ENCODE data around the gene ZNF207. TPM values are rescaled to one million over a fixed set of nuclear protein-coding genes. Genes with fewer than 3 reads are reported as not detected.

ZNF207 gene
- 234 and 240 TPM in 2 replicates for total RNA-seq (2014; rRNA removed; shearing (Covaris generic))
- polyA plus RNA-seq (2016; fragmentation: Nextera tagmentation; extraction: Ambion mirVana), result 155 and 171 TPM in 2 replicates
- long read RNA-seq, full-length matches to known transcripts, result 57 of 73 reads
- long read RNA-seq, partial matches to known transcripts, result 10 of 73 reads
- long read RNA-seq, other reads (novel, unspliced or antisense), result 6 of 73 reads

DNA sequence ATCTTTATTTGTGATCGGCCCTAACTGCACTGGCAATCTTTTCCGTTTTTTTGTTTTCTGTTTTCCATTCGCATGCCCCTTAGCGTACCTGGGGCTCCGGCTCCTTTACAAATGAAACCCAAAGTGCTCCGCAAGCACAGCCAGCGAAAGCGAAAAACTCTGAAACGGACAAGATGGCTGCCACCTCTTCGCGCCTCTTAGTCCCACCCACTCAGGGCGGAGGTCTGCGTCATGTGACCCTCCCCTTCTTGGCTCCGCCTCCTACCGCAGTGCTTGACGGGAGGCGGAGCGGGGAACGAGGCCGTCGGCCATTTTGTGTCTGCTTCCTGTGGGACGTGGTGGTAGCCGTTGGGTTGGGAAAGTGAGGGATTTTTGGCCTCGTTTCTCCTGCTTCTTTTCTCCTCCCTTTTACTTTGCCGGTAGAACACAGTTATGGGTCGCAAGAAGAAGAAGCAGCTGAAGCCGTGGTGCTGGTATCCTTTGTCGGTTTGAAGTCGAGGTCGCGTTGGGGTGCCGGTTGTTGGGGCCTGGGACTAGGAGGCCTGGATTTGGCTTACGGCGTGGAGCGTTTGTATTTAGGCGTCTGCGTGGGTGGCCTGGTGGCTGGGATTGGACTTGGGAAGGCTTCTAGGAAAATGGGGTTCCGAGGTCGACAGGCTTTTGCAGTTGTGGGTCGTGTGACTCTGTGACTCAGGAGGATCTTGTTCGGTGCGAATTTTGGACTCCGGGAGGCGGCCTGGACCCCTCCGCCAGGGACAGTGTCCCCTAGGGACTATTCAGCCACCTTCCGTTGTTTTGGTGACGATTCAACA lies at the start of gene ZNF207:
Gene ZNF207, plus strand, starts transcription at position 304 of the 812 bp plus-strand sequence. Its CDS starts 129 bp downstream, at position 433.
- ATAC-seq (peak; percentile 92), DNase-seq (ENCODE audit: low spot score) (peak; percentile 99)
- Histone ChIP-seq H3K79me2 (replicated peaks; ENCODE audit: insufficient read depth) (peaks cover 51% of the 10 kb centered on the region), H3F3A (replicated peaks; ENCODE audit: low read depth) (peaks cover 11% of the 10 kb centered on the region; the same call in 1 of the 2 replicates), H3K9me2 (ENCODE audit: insufficient read depth) (no peaks in the 10 kb centered on the region), H3K4me3 (peak within 1 kb of the TSS; percentile 89), H3K4me2 (peak within 1 kb of the TSS; percentile 84), H3K4me1 (ENCODE audit: insufficient read depth) (peaks cover 15% of the 10 kb centered on the region), H3K27me3 (ENCODE audit: insufficient read depth) (no peaks in the 10 kb centered on the region), H4K20me1 (replicated peaks; ENCODE audit: insufficient read depth) (peaks cover 39% of the 10 kb centered on the region), H3K36me3 (ENCODE audit: insufficient read depth) (peaks cover 23% of the 10 kb centered on the region; the same call in 1 of the 2 replicates), H2AFZ (peak within 1 kb of the TSS; percentile 23; the same call in 1 of the 2 replicates), H3K27ac (ENCODE audit: low read depth) (peak within 1 kb of the TSS; percentile 97)
- TF ChIP-seq ZNF114 (CRISPR knock-in tag; IDR thresholded peaks at IDR 0.05) (no peak), JUNB (IDR thresholded peaks at IDR 0.05; ENCODE audit: unreplicated experiment) (no peak), STAT1 (IDR thresholded peaks at IDR 0.05; ENCODE audit: unreplicated experiment) (no peak), EZH2 (IDR thresholded peaks at IDR 0.05; ENCODE audit: low read depth, unreplicated experiment) (no peak), CREB1 (CRISPR knock-in tag; IDR thresholded peaks at IDR 0.05; ENCODE audit: low read depth) (peak; percentile 71), POLR2AphosphoS5 (IDR thresholded peaks at IDR 0.05; ENCODE audit: low read depth) (peak; percentile 99)
- TF ChIP-seq, protein P1, sequence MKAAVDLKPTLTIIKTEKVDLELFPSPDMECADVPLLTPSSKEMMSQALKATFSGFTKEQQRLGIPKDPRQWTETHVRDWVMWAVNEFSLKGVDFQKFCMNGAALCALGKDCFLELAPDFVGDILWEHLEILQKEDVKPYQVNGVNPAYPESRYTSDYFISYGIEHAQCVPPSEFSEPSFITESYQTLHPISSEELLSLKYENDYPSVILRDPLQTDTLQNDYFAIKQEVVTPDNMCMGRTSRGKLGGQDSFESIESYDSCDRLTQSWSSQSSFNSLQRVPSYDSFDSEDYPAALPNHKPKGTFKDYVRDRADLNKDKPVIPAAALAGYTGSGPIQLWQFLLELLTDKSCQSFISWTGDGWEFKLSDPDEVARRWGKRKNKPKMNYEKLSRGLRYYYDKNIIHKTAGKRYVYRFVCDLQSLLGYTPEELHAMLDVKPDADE (IDR thresholded peaks at IDR 0.05), result peak; percentile 72
- TF ChIP-seq, protein P2, sequence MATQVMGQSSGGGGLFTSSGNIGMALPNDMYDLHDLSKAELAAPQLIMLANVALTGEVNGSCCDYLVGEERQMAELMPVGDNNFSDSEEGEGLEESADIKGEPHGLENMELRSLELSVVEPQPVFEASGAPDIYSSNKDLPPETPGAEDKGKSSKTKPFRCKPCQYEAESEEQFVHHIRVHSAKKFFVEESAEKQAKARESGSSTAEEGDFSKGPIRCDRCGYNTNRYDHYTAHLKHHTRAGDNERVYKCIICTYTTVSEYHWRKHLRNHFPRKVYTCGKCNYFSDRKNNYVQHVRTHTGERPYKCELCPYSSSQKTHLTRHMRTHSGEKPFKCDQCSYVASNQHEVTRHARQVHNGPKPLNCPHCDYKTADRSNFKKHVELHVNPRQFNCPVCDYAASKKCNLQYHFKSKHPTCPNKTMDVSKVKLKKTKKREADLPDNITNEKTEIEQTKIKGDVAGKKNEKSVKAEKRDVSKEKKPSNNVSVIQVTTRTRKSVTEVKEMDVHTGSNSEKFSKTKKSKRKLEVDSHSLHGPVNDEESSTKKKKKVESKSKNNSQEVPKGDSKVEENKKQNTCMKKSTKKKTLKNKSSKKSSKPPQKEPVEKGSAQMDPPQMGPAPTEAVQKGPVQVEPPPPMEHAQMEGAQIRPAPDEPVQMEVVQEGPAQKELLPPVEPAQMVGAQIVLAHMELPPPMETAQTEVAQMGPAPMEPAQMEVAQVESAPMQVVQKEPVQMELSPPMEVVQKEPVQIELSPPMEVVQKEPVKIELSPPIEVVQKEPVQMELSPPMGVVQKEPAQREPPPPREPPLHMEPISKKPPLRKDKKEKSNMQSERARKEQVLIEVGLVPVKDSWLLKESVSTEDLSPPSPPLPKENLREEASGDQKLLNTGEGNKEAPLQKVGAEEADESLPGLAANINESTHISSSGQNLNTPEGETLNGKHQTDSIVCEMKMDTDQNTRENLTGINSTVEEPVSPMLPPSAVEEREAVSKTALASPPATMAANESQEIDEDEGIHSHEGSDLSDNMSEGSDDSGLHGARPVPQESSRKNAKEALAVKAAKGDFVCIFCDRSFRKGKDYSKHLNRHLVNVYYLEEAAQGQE (IDR thresholded peaks at IDR 0.05; ENCODE audit: unreplicated experiment), result peak; percentile 2
- TF ChIP-seq, protein P3, sequence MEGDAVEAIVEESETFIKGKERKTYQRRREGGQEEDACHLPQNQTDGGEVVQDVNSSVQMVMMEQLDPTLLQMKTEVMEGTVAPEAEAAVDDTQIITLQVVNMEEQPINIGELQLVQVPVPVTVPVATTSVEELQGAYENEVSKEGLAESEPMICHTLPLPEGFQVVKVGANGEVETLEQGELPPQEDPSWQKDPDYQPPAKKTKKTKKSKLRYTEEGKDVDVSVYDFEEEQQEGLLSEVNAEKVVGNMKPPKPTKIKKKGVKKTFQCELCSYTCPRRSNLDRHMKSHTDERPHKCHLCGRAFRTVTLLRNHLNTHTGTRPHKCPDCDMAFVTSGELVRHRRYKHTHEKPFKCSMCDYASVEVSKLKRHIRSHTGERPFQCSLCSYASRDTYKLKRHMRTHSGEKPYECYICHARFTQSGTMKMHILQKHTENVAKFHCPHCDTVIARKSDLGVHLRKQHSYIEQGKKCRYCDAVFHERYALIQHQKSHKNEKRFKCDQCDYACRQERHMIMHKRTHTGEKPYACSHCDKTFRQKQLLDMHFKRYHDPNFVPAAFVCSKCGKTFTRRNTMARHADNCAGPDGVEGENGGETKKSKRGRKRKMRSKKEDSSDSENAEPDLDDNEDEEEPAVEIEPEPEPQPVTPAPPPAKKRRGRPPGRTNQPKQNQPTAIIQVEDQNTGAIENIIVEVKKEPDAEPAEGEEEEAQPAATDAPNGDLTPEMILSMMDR (conservative IDR thresholded peaks at IDR 0.05; ENCODE audit: low read depth in 2 of 2), result no peak
- TF ChIP-seq, protein P4, sequence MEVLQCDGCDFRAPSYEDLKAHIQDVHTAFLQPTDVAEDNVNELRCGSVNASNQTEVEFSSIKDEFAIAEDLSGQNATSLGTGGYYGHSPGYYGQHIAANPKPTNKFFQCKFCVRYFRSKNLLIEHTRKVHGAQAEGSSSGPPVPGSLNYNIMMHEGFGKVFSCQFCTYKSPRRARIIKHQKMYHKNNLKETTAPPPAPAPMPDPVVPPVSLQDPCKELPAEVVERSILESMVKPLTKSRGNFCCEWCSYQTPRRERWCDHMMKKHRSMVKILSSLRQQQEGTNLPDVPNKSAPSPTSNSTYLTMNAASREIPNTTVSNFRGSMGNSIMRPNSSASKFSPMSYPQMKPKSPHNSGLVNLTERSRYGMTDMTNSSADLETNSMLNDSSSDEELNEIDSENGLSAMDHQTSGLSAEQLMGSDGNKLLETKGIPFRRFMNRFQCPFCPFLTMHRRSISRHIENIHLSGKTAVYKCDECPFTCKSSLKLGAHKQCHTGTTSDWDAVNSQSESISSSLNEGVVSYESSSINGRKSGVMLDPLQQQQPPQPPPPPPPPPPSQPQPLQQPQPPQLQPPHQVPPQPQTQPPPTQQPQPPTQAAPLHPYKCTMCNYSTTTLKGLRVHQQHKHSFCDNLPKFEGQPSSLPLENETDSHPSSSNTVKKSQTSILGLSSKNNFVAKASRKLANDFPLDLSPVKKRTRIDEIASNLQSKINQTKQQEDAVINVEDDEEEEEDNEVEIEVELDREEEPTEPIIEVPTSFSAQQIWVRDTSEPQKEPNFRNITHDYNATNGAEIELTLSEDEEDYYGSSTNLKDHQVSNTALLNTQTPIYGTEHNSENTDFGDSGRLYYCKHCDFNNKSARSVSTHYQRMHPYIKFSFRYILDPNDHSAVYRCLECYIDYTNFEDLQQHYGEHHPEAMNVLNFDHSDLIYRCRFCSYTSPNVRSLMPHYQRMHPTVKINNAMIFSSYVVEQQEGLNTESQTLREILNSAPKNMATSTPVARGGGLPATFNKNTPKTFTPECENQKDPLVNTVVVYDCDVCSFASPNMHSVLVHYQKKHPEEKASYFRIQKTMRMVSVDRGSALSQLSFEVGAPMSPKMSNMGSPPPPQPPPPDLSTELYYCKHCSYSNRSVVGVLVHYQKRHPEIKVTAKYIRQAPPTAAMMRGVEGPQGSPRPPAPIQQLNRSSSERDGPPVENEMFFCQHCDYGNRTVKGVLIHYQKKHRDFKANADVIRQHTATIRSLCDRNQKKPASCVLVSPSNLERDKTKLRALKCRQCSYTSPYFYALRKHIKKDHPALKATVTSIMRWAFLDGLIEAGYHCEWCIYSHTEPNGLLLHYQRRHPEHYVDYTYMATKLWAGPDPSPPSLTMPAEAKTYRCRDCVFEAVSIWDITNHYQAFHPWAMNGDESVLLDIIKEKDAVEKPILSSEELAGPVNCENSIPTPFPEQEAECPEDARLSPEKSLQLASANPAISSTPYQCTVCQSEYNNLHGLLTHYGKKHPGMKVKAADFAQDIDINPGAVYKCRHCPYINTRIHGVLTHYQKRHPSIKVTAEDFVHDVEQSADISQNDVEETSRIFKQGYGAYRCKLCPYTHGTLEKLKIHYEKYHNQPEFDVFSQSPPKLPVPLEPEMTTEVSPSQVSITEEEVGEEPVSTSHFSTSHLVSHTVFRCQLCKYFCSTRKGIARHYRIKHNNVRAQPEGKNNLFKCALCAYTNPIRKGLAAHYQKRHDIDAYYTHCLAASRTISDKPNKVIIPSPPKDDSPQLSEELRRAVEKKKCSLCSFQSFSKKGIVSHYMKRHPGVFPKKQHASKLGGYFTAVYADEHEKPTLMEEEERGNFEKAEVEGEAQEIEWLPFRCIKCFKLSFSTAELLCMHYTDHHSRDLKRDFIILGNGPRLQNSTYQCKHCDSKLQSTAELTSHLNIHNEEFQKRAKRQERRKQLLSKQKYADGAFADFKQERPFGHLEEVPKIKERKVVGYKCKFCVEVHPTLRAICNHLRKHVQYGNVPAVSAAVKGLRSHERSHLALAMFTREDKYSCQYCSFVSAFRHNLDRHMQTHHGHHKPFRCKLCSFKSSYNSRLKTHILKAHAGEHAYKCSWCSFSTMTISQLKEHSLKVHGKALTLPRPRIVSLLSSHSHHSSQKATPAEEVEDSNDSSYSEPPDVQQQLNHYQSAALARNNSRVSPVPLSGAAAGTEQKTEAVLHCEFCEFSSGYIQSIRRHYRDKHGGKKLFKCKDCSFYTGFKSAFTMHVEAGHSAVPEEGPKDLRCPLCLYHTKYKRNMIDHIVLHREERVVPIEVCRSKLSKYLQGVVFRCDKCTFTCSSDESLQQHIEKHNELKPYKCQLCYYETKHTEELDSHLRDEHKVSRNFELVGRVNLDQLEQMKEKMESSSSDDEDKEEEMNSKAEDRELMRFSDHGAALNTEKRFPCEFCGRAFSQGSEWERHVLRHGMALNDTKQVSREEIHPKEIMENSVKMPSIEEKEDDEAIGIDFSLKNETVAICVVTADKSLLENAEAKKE (CRISPR knock-in tag; IDR thresholded peaks at IDR 0.05), result no peak
- peaks cover 16% of the 10 kb centered on the region for H3K4me1 Mint-ChIP-seq
- H3K36me3 Mint-ChIP-seq (ENCODE audit: low read depth), result peaks cover 52% of the 10 kb centered on the region
- no peaks in the 10 kb centered on the region for H3K9me3 Mint-ChIP-seq
- H3K27ac Mint-ChIP-seq, result peak within 1 kb of the TSS; percentile 100
- H3K27me3 Mint-ChIP-seq (ENCODE audit: insufficient read depth, low read depth, poor library complexity), result peaks cover 13% of the 10 kb centered on the region
- H3K4me3 Mint-ChIP-seq, result peak within 1 kb of the TSS; percentile 99

Data from GM23338 (cell line).